ENCODE data around the gene FBXO10. TPM values are rescaled to one million over a fixed set of nuclear protein-coding genes. Genes with fewer than 3 reads are reported as not detected.

FBXO10 gene
- total RNA-seq, 1 experiment from 2014 or later: 5.3 TPM

DNA sequence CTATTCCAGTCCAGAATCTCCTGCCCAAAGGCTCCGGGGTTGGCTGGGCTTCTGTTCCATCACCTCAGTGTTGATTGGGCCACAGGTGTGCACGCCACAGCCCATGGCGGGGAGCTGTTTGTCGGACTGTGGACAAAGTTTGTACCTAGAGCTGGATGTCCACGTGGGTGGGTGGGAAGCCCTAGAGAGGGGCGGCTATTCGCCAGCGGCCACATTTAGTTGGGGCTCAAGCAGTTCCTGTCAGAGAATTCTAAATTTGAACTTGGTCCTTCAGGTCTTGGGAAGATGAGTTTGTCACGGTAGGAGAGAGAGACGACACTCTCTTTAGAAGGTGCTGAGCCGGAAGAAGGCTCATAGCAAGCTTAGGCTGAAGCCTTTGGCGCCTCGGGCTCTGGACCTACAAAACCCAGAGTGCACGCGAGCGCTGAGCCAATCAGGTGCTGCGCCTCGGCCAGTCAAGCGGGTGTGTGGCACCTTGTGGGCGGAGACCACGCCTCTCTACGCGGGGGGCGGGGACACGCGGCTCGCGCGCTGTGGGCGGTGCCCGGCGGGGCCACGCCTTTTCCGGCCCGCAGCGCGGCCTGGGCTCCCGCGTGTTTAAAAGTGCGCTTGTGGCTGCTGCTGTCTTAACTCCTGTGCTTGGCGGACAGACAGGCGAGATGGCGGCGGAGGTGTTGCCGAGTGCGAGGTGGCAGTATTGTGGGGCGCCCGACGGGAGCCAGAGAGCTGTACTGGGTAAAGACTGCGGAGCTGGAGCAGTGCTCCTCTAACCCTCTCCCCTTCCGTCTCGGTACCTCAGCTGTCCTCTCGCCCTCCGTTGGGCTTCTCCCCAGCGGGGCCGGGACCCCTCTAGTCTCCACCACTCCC is 90.6 kb downstream of the FBXO10 start, which contains the start of gene POLR1E:
POLR1E (plus strand) TSS at position 560 of the 867 bp plus-strand sequence; CDS start at position 660, 100 bp downstream.
- Histone ChIP-seq H3K4me3 (replicated peaks in 1 of 2; ENCODE audit: low read depth in 1 of 2, low read length in 2 of 2) (peak within 1 kb of the TSS; percentile 92 to 100), H3K36me3 (ENCODE audit: control insufficient read depth in 1 of 2, insufficient read depth in 2 of 2, low read length in 2 of 2) (peaks cover 12 to 31% of the 10 kb centered on the region in 2 experiments; a peak in 3 of 4 replicates), H3K9me2 (ENCODE audit: insufficient read depth) (no peaks in the 10 kb centered on the region), H3K27me3 (ENCODE audit: insufficient read depth, low read length) (no peaks in the 10 kb centered on the region), H3K27ac (ENCODE audit: low read depth, low read length) (peak within 1 kb of the TSS; percentile 63), H2AFZ (ENCODE audit: low read depth, low read length, poor library complexity, severe bottlenecking) (no peak within 1 kb of the TSS), H3K79me2 (ENCODE audit: insufficient read depth, low read length) (peaks cover 47% of the 10 kb centered on the region), H3K9me3 (ENCODE audit: control insufficient read depth in 1 of 2, insufficient read depth in 1 of 2, low read depth in 1 of 2, low read length in 2 of 2) (no peaks in the 10 kb centered on the region), H3K4me2 (ENCODE audit: low read length) (peak within 1 kb of the TSS; percentile 100), H4K20me1 (ENCODE audit: insufficient read depth) (peaks cover 4% of the 10 kb centered on the region; the same call in 1 of the 2 replicates), H3K4me1 (ENCODE audit: control insufficient read depth in 1 of 2, insufficient read depth in 2 of 2, low read length in 2 of 2) (peaks cover 12 to 44% of the 10 kb centered on the region in 2 experiments), H3K9ac (ENCODE audit: low read length) (peak within 1 kb of the TSS; percentile 96)
- peak; percentile 57; the same call in 1 of the 2 replicates for TF ChIP-seq ZFX (IDR thresholded peaks at IDR 0.05)
- peak; percentile 85 for TF ChIP-seq EGR1 (IDR thresholded peaks at IDR 0.05; ENCODE audit: low read depth)
- TF ChIP-seq, protein P1, sequence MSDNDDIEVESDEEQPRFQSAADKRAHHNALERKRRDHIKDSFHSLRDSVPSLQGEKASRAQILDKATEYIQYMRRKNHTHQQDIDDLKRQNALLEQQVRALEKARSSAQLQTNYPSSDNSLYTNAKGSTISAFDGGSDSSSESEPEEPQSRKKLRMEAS (IDR thresholded peaks at IDR 0.05): peak; percentile 94
- TF ChIP-seq POLR2AphosphoS5 (IDR thresholded peaks at IDR 0.05; ENCODE audit: low read depth, low read length): peak; percentile 95
- no peak for TF ChIP-seq SRF (IDR thresholded peaks at IDR 0.05; ENCODE audit: low read depth)
- TF ChIP-seq CBX3 (IDR thresholded peaks at IDR 0.05; ENCODE audit: low read depth): no peak
- peak; percentile 75 for TF ChIP-seq POLR2A (IDR thresholded peaks at IDR 0.05; ENCODE audit: borderline replicate concordance, extremely low read depth, insufficient read depth, insufficient read length)
- TF ChIP-seq, protein P2, sequence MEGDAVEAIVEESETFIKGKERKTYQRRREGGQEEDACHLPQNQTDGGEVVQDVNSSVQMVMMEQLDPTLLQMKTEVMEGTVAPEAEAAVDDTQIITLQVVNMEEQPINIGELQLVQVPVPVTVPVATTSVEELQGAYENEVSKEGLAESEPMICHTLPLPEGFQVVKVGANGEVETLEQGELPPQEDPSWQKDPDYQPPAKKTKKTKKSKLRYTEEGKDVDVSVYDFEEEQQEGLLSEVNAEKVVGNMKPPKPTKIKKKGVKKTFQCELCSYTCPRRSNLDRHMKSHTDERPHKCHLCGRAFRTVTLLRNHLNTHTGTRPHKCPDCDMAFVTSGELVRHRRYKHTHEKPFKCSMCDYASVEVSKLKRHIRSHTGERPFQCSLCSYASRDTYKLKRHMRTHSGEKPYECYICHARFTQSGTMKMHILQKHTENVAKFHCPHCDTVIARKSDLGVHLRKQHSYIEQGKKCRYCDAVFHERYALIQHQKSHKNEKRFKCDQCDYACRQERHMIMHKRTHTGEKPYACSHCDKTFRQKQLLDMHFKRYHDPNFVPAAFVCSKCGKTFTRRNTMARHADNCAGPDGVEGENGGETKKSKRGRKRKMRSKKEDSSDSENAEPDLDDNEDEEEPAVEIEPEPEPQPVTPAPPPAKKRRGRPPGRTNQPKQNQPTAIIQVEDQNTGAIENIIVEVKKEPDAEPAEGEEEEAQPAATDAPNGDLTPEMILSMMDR (IDR thresholded peaks at IDR 0.05 in 2 of 3, conservative IDR thresholded peaks at IDR 0.05 in 1 of 3; ENCODE audit: borderline replicate concordance in 1 of 3, insufficient read depth in 1 of 3, low read depth in 2 of 3, low read length in 2 of 3): no peak
- peak; percentile 76 for TF ChIP-seq SIN3A (IDR thresholded peaks at IDR 0.05; ENCODE audit: low read depth)
- TF ChIP-seq FOSL1 (IDR thresholded peaks at IDR 0.05; ENCODE audit: low read depth): no peak
- peak; percentile 77 for TF ChIP-seq SP1 (IDR thresholded peaks at IDR 0.05; ENCODE audit: low read depth)
- TF ChIP-seq, protein P3, sequence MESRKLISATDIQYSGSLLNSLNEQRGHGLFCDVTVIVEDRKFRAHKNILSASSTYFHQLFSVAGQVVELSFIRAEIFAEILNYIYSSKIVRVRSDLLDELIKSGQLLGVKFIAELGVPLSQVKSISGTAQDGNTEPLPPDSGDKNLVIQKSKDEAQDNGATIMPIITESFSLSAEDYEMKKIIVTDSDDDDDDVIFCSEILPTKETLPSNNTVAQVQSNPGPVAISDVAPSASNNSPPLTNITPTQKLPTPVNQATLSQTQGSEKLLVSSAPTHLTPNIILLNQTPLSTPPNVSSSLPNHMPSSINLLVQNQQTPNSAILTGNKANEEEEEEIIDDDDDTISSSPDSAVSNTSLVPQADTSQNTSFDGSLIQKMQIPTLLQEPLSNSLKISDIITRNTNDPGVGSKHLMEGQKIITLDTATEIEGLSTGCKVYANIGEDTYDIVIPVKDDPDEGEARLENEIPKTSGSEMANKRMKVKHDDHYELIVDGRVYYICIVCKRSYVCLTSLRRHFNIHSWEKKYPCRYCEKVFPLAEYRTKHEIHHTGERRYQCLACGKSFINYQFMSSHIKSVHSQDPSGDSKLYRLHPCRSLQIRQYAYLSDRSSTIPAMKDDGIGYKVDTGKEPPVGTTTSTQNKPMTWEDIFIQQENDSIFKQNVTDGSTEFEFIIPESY (IDR thresholded peaks at IDR 0.05; ENCODE audit: extremely low read depth, insufficient replicate concordance, low read length): peak; percentile 38
- intact Hi-C loops (cut with micrococcal nuclease): loop anchor here (5.0 to 10.0 kb wide), 5 partner anchors 99 to 909 kb away; partner anchors contain the start of gene ALDH1B1
- POLR2A ChIA-PET: interaction anchor here (1.4 kb wide), 1 partner anchor 20 kb away, joined by 5 read pairs; the partner anchor contains the start of gene ZBTB5
- TSS peak; percentile 97 for BruUV-seq (replicated peaks)
- DNase-seq (ENCODE audit: low read depth, low spot score) (peak; percentile 84), ATAC-seq (peak; percentile 91)
- CTCF ChIA-PET: no interaction called here
- RAD21 ChIA-PET (ENCODE audit: low non-redundant PET in 1 of 2, low total read pairs in 2 of 2, uncharacterized antibody in 2 of 2, unreplicated experiment in 2 of 2): no interaction called here
